HG03045 (cell line): ENCODE data around the gene ZNF764.
"Not testable (repeated sequence)": the region's sequence is repeated elsewhere in the genome, so short reads cannot be mapped to it uniquely, and the experiment has no call there.

Experiments
- ATAC-seq: cut with Tn5 transposase; IDR thresholded peaks from one replicate; pipeline ENCODE4 v1.9.1; 2021; ENCODE audit warnings: mild to moderate bottlenecking, moderate library complexity; ENCODE audit not compliant: unreplicated experiment

The ZNF764 gene

DNA sequence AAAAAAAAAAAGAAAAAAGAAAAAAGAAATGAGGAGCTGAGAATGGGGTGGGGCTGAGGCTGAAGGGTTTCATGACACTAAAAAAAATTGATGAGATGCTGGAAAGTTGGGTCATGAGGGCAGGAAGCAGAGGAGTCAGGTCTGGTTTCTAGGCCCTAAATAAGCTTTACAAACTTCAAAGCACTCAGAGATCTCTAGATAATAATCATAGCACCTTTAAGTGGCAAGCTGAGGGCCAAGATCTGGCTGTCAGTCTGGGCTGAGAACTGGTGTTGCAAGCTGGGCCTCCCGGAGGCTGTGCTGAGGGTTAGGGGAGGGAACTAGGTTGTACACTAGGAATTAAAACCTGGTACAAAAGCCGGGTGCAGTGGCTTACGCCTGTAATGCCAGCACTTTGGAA lies 6.4 kb downstream of the ZNF764 start:
- ATAC-seq = no peak

DNA sequence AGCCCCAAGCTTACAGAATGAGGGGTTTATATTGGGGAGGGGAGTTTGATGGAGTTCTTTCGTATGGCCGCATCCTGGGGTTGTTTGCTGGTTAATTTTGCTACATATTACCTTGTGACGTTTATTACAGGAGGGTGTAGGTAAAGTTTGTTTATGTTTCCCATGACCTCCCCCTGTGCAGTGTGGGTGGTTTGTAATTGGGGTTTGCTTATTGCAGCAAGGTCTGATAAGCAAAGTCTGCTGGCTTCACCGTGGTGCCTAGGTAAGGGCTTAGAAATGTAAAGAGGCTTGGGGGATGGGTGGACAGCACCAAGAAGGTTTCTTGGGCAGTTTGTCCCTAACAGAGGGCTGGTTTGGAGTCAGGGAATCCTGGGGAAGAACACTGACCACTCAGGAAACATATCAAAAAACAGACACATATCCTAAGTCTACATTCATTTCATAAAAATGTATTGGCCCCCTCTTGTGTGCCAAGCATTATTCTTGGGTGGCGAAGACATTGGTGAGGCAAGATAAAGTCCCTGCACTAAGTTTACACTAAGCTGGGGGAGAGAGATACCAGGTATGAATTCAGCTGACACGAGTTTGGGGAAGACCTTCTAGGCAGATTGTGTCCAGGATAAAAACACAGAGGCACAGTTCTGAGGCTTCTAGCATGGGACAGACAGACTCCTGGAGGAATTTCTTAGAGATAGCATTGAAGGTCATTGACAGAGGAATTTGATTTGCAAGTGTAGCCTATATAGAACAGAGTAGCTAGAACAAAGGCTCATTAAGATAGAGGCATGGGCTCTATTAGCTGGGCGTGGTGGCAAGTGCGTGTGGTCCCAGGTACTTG lies 9.5 kb downstream of the ZNF764 start:
- no peak for ATAC-seq

DNA sequence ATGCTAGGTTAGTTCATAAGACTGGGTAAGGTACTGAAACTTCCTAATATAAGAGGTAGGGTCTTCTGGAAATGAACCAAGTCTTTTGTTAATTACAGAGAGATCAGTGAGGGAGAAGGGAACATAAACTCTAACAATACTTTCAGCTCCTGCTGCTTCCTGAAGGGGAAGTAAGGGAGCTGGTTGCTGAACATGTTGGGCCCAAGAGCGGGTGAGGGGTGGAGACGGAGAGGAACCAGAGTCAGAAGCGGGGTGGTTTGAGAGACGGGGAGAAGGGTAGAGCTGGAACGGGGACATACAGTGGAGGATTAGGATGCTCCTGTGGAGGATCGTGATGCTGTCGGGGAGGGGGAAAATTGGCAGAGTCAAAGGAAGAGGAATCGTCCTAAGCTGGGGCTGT lies 12.1 kb downstream of the ZNF764 start:
- no peak for ATAC-seq

DNA sequence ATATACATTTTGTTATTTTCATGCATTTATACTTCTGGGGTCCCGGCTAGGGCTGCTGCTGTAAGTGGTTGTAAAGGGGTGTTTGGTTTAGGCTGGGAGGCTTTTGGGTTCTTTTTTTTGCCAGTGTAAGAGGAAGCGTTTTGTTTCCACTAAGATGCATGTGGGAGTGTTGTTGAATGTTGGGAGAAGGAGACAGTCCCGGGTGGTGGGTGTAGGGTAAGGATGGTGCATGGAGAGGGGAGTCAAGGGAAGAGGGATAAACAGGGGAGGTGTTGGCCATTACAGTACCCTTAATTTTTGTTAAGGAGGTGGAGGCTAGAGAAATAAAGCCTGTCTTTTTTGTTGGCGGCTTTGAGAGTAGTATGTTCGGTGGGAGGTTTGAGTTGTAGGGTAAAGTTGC lies 15.1 kb downstream of the ZNF764 start:
- no peak for ATAC-seq

DNA sequence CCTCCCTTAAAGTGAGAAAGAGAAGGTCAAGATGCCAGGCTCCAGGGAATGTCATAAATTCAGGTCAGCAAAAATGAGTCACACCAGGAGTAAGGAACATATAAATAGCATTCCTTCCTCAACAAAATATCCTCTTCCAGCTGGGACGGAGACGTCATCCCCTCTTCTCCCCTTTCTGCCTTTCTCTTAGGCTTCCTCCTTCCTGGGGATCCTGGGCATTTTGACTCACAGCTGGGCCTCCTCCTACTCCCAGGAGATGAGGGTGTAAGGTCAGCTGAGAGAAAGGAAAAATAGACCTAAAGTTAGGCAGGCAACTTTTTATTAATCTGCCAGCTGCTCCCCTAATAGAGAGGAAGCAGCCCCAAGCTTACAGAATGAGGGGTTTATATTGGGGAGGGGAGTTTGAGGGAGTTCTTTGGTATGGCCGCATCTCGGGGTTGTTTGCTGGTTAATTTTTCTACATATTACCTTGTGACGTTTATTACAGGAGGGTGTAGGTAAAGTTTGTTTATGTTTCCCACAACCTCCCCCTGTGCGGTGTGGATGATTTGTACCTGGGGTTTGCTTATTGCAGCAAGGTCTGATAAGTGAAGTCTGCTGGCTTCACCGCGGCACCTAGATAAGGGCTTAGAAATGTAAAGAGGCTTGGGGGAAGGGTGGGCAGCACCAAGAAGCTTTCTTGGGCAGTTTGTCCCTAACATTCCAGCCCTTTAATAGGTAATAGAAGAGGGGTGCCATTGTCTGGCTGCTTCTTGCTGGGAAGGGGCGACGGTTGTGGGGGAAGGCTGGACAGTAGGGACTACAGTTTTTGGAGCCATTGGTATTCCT lies 16.5 kb downstream of the ZNF764 start:
- no peak for ATAC-seq

DNA sequence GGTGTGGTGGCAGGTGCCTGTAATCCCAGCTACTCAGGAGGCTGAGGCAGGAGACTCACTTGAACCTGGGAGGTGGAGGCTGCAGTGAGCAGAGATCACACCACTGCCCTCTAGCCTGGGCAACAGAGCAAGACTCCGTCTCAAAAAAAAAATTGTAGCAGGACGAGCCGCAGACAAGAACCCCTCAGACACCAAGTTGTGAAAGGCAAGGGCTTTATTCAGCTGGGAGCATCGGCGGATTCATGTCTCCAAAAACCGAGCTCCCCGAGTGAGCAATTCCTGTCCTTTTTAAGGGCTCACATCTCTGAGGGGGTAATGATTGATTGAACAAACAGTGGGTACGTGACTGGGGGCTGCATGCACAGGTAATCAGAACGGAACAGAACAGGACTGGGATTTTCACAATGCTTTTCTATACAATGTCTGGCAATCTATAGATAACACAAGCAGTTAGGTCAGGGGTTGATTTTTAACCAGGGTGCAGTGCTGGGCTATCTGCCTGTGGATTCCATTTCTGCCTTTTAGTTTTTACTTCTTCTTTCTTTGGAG lies 17.2 kb downstream of the ZNF764 start:
- ATAC-seq = not testable (repeated sequence)

DNA sequence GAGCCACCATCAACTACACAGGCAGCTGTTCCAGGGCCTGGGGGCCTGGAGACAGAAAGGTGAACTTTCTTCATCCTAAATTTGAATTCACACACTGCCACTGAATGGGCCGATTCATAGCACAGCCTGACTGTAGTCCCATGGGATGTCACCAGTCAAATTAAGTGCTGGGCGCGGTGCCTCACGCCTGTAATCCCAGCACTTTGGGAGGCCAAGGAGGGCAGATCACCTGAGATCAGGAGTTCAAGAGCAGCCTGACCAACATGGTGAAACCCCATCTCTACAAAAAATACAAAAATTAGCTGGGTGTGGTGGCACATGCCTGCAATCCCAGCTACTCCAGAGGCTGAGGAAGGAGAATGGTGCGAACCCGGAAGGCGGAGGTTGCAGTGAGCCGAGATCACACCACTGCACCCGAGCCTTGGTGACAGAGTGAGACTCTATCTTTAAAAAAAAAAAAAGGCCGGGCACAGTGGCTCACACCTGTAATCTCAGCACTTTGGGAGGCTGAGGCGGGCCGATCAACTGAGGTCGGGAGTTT lies 18.1 kb downstream of the ZNF764 start:
- not testable (repeated sequence) for ATAC-seq

DNA sequence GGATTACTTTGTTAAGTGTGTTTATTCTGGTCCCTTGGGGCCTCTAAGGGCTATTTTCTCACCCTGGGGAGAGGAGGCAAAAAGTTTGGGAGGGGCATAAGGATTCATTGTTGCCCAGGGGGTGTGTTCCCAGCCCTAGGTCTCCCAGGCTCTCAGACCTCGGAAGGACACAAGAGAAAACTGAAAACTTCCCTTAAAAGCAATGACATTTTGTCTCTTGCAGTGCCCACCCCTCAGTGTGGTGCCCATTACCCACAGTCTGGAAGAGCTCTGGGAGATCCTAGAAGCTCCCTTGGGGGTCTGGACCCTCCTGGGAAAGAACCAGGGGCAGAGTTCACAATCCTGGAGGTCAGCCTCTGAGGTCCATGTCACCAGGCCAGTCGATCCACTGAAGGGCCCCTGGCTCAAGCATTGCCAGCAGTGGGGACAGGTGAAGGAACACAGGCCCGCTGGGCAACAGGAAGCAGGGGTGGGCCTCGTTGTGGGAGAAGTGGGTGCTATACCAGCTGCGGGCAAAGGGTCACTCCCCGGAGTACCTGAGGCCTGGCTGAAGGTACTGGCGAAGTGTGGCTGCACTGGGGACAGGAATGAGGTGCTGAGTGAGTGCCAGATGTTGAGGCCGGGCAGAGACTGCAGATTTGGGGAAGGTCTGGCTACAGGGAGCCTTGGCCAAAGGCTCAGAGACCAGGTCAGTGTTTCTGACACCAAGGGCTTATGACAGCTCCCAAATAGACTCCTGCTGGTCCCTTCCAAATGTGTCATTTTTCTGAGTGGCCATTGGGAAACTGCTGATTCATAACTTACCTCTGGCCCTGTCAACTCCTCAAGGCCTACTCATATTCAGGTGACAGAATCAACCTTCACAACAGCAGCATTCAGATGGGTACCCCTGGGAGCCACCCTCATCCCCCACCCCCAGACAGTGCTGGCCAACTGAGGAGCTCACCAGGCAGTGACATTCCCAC lies 18.9 kb downstream of the ZNF764 start:
- no peak for ATAC-seq

DNA sequence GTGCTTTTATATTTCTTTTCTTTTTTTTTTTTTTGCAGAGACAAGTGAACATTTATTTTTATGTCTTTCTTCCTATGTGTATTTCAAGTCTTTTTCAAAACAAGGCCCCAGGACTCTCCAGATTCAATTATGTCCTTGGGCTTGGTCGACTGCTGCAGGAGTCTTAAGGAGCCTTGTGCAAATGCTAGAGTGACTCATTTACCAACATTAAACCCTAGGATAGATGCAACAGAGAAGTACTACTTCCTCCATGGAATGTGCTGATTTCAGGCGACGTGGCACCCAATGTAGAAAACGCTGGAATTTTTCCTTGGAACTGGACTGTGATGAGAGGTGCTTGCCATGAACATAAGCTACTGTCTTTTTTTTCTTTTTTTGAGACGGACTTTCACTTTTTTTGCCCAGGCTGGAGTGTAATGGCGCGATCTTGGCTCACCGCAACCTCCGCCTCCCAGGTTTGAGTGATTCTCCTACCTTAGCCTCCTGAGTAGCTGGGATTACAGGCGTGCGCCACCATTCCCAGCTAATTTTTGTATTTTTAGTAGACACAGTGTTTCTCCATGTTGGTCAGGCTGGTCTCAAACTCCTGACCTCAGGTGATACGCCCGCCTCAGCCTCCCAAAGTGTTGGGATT lies 21.7 kb downstream of the ZNF764 start:
- ATAC-seq = not testable (repeated sequence)

DNA sequence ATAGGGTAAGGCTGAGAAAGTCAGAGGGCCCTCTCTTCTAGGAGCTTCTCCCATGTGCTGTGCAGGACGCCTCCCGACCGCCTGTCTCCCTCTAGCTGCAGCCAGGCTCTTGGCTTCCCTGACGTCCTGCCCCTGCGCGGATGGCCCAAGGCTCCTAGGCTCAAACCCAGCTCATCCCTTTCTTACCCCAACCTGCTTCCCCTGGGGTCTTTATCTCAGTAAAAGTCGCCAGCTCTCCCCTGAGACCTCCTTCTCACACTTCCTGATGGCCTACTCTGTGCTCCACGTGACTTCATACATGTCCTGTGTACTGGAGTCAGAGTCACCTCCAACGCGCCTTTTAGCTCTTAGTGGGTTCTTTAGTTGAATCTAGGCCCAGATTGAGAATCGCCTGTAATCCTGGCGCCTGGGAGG lies 22.4 kb downstream of the ZNF764 start:
- no peak for ATAC-seq

DNA sequence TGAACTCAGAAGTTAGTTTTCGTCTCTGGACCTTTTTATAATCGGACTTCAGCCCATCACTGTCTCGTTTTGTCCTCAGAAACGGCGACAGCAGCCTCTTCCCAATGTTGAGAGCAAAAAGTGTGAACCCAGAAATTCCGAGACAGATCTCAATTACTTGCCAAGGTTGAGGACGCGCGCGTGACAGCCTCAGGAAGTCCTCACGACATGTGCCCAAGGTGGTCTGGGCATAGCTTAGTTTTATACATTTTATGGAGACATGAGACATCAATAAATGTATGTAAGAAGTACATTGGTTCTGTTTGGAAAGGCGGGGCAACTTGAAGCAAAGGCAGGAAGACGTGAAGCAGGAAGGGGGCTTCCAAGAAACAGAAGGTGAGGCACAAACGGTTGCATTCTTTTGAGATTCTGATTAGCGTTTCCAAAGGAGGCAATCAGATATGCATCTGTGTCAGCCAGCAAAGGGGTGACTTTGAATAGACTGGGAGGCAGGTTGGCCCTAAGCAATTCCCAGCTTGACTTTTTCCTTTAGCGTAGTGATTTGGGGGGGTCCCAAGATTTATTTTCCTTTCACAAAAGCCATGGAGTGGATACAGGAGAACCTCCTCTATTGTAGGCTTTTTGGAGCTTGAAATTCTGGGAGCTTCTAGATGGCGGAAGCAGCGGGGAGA lies 22.9 kb downstream of the ZNF764 start:
- ATAC-seq = no peak

DNA sequence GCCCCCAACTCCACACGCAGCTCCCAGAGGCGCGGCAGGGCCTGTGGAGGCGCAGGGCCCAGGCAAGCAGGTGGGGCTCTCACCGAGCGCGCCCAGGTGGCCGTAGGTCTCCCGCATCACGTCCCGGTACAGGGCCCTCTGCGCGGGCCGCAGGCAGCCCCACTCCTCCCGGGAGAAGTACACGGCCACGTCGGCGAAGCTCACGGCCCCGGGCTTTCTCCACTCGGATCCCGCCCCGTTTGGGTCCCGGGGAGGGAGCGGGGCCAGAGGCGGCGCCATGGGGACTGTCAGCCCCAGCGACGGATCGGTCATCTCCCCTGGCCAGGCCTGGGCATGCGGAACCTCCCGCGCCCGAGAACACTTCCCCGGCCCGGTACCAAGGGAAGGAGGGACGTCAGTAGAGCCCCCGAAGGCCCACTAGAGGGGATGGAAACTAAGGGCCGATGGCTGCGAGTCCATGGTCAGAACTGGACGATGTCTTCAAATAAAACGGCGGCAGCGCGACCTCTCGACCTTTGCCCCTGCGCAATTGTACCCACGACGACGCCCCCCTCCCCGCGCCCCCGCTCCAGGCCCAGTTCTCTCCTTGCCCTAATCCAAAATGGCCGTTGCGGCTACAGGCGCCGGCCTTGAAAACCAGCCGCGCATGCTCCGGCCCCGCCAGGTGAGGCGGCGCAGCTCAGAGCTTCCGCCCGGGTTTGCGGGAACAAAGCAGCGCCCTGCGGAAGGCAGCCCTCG lies 23.6 kb downstream of the ZNF764 start, which contains the start of gene ZNF747:
ZNF747 (minus strand) TSS at position 491 of the 738 bp plus-strand sequence; CDS start at position 312, 179 bp downstream.
- peak; percentile 48 for ATAC-seq

DNA sequence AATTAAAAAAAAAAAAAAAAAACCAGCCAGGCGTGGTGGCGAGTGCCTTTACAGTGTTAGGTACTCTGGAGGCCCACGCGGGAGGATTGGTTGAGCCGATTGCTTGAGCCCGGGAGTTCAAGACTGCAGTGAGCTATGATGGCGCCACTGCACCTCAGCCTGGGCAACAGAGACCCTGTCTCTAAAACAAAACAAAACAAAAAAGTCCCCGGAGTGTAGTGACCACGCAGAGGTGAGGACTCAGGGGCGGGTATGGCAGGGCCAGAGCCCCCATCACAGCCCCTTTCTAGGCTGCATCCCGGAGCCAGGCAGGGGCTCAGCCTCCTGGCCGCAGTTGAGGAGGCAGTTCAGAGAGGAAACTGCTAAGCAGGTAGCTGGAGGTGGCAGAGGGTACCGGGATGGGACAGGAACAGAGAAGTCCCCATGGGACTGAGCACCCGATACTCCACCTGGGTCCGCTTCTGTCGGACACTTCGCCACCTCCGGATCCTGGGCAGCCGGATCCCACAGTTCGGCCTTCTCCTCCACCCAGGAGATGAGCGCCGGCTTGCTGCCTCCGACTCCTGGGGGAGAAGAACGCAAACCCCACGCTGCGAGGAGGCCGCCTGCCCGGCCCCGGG lies 24.3 kb downstream of the ZNF764 start:
- peak; percentile 21 for ATAC-seq

DNA sequence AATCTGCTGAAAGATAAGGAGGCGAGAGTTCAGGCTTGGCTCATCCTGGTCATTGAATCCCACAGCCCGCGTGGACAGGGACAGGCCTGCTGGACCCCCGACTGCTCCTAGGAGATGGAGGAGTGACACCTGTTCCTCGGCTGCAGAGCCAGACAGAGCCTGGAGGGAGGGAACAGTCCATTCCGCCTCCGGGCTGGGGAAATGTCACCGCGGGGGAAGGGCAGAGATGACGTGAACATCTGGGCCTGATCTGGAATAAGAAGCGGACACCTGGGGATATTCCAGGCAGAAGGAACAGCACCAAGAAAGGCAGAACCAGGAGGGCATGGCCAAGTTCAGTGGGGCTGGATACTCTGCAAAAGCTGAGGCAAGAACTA lies 25.0 kb downstream of the ZNF764 start:
- no peak for ATAC-seq

DNA sequence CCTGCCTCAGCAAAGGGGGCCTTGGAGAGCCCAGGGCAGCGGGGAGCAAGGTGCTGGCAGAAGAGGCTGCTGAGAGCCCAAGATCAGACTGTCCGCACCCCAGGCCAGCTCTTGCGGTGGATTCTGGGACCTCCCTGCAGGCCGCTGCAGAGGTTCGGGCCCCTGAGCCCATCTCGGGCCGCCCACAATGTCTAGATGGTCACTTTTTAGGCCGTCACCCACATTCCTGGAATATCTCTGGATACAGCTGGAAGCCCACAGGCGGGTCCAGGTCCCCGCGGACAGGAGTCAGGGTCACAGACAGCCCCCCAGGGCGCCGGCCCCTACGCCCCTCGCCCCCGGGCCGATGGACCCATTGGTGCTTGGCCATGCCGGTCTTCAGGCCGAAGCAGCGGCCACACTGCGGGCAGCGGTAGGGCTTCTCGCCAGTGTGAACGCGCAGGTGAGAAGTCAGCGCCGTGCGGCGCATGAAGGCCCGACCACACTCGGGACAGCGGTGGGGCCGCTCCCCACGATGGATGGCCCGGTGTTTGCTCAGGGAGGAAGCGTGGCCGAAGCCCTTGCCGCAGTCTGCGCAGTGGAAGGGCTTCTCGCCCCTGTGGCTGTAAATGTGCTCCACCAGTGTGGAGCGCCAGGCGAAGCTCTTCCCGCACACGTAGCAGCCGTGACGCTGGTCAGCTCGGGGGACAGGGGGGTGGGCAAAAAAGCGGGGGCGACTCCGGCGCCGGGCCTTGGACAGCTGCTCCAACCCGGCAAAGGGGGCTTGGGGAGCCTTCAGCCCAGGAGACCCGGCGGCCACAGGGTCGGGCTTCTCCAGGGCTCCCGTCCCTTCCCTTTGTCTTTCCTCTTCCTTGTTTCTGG lies 25.7 kb downstream of the ZNF764 start:
- ATAC-seq = no peak

DNA sequence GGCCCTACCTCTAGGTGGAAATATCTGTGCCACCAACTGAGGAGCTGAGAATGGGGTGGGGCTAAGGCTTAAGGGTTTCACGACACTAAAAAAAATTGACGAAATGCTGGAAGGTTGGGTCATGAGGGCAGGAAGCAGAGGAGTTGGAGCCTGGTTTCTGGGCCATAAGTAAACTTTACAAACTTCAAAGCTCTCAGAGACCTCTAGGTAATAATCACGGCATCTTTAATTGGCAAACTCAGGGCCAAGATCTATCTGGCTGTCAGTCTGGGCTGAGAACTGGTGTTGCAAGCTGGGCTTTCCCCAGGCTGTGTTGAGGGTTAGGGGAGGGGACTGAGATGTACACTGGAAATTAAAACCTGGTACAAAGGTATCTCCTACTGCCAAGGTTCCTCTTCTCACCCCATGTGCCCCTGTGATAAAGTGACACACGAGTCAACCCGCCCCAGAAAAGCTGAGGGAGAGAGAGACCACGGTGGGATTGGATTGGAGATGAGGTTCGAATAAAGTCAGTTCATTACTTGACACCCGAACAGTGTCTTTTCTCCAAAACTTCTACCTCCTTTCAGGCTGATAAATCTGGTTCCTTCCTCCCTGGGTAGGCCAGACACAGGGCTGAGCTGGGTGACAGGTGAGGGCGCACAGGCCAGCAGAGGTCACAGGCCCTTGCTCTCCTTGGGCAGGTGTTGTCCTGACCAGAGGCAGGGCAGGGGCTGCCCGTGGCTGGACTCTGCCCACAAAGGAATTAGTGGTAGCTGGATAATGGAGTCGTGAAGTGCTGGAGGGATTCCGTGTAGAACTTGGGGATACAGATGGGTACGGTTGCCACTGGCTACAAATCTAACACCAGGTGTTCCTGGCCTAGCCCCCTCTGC lies 27.8 kb downstream of the ZNF764 start:
- no peak for ATAC-seq
